ENCODE measurements around the gene BRD7.

The BRD7 gene

DNA sequence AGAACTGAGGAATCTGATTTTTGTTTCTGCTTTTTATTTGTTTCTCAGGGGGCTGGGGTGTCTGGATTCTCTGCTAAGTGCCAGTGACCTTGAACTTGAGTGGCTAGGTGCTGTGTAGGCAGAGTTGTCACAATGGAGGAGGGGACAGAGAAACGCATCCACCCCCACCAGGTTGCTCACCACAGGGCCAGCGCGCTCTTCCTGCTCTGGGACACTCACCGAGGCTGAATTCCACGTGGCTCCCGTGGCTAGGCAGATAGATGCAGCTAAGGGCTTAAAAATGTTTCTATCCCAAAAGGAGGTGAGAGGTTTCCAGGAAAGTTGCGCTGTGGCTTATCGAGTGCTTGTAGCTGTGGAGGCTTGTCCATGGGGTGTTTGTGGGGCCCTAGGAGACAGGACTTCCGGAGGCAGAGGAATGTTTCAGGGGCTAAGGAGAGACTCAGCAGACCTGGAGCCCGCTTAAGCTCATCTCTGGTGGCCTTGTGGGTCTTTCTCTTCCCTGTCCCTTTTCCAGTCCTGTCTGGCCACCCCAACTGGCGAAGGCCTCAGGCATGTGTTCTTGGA lies 65.7 kb downstream of the BRD7 start:
- DNase-seq, result no peak

DNA sequence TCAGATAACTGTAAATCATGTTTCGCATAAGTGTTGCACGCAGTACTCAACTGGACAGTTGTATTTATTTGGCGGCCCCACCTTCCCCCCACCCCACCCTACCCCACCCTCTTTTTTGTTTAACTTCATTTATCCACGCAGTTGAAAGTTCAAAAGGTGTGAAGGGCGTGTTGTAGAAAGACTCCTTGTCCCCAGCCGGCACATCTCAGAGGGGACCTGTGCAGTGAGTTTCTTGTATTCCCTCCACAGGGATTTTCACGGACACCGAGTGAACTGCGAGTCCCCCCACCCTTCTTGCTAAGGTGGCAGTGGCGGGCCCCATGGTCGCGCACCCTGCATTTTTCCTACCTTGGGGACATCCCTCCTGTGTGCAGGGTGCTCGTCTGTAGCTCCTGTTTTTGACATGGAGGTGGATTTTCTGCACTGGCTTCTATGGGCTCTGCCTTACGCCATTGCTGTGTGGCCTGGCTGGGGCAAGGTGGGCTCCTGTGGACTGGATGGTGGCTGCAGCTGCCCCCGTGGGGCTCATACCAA lies 66.2 kb downstream of the BRD7 start:
- DNase-seq, result no peak

DNA sequence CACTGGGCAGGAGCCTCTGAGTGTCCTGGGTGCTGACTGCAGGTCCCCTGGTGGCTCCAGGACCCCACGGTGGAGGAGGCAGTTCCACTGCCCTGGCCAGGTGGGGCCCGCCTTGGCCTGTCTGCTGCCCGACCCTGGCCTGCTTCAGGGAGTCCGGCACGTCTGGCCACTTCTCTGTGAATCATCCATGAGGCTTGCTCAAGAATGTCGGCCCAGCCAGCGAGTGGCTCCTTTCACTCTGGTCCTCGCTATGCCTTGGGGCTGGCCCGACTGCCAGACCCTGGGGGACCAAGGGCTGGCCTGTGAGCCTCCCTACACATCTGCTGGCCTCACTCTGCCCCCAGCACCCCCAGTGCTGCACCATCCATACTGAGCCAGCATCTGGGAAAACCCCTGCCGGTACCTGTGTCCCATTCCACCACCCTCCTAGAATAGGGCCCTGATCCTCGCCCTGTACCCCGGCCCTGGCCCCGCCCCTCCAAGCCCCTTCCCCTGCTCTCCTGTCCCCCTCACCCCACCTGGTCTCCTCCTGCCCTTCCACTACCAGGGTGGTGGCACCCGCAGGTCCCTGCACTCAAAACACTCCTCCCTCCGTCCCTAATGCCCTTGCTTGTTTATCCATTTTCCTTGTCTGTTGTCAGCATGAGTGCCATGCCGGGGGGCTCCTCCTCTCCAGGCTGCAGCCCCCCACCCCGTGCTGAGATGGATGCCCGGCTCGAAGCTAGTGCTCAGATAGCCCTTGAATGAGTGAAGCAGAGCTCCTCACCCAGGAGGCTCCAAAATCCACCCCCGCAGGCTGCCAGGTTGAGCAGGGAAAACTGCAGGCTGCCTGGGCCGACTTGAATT lies 66.9 kb downstream of the BRD7 start:
- DNase-seq, result no peak

DNA sequence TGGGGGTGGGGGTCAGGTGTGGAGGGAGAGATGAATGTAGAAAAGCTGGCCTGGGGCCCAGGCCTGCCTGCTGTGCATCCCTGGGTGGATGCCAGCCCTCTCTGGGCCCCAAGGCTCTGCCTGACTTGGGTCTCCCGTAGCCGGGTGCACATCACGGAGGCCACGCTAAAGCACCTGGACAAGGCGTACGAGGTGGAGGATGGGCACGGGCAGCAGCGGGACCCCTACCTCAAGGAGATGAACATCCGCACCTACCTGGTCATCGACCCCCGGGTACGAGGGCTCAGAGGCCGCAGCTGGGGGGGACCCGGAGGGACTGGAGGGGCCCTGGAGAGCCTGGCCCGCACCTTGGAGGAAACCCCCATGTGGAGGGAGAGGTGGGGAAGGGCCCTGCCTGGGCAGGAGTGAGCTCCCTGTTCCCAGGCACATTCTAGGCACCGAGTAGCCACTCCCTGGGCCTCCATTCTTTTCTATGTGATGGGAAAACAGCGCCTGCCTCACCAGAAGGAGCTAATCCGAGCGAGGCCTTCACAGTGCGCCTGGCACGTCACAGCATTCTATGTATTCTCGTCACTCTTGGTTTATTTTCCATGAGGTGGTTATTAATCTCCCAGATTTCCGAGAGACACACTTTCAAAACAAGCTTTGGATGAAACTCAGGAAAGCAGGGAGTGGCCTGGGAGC lies 67.7 kb downstream of the BRD7 start:
- DNase-seq, result no peak

DNA sequence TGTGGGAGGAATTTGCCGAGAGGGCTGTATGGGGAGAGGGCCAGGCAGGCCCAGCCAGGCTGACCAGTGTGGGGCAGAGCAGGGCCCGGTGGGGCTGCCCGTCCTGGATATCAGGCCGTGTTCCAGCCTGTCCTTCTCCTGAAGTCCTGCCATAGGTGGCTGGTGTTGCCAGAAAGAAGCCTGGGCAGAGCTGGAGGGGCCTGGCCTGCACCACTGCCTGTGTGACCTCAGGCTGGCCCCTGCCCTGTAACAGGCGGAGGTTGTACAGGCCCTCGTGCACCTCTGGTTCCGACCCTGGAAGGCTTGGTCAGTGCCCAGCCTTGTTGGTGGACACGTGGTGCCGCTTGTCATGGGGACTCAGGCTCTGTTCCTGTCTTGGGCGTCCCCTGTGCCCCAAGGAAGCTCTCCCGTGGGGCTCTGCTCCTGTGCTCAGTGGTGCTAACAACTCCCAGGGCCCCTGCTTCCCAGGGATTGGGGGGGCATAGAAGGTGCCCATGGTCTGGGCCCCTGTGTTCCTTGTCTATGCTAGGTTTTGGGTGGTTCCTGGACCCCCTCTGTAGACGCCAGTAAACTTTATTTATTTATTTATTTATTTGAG lies 69.2 kb downstream of the BRD7 start:
- no peak for DNase-seq

DNA sequence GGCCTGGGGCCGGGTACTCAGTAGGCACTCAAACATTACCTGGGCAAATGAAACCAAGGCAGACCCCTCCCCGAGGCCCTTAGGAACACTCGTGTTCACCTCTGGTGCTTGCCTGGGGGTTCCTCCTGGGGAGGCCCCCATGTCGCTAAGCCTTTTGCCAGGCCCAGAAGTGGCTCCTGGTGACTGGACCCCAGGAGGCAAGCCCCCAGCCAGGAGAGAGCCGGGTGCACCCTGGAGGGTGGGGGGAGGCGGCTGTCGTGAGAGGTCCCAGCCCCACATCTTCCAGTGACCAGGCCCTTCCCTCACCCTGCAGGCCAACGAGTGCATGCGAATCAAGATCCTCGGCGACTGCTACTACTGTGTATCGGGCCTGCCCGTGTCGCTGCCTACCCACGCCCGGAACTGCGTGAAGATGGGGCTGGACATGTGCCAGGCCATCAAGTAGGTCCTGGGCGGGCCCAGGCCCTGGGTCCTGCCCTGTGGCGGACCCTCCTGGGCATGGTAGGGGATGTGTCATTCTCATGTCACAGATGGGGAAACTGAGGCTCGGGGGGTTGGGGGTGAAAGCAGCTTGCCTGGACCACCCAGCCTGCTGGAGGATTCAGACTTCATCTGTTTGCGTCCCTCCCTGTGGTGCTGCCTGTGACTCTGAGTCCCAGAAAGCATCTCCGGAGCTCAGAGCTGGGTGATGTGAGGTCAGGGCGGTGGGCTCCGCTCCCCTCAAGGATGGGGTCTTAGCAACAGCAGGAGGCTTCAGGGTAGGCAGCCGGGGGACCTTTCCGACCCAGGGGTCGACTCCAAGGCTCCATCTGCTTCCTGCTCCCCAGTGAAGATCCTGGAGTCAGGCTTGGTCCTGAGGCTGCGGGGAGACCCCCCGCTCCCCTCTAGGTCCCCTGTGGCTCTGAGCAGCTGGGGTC lies 69.9 kb downstream of the BRD7 start:
- DNase-seq, result no peak

DNA sequence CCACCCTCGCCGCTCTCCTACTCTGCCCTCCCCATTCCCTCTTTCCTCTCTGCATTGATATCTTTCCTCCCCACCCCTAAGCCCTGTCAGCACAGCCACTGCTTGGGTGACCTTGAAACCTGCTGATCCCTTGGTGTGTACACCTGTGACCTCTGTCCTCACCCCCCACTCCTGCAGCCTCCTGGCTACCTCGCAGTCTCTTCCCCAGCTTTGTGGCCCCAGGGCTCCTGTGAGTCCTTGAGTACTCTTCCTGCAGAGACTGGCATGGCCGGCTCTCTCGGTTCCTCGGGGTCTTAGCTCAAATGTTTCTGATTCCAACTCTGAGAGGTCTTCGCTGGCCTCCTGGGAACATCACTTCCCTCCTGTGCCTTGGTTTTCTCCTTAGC lies 70.7 kb downstream of the BRD7 start:
- no peak for DNase-seq

DNA sequence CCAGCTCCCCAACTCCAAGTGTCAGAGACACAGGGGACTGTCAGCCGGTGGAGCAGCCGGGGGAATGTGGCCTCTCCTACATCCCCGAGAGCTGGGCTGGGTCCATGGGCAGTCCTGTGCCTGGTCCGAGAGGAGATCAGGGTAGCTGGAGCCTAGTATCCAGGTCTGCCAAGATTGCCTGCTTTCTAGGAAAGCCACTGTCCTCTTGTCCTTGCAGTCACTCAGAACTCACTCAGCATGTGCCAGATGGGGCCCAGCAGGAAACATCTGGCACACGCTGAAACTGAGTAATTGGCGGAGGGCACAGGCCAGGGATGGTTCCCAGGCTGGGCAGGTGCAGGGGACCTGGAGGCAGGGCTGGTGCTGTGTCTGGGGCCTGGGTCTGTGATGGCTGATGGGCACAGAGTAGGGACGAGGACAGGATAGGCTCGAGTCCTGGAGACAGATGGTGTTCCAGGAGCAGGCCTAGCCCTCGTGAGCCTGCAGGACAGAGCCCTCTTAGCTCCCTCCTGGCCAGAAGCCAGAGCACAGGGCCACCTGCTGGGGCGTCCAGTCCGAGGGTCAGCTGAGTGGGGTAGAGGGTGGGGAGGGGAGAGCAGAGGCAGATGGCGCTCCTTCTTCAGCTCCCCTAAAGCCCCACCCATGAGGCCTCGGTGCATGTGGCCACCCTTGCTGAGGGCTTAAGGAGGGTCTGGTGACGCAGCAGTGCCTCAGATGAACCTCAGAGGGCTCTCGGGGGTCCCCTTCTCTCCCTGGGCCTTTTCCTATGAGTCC lies 71.3 kb downstream of the BRD7 start:
- no peak for DNase-seq

DNA sequence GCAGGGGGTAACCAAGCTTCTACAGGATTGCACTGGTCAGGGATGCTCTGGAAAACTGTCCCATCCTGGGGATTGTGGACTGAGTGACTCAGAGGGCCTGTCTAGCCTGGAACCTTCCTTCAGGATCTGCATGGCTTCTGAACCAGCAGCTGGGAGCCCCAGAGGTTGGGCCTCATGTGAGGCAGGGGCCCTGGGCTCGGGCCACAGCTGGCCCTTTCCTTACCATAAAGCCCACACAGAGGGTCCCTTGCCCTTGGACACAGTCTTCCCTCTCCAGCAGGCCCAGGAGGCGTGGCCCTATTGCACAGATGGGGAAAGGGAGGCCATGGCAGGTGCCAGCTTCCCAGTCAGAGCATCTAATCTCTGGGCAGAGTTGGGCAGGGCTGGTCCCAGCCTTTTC lies 72.0 kb downstream of the BRD7 start:
- DNase-seq, result no peak

DNA sequence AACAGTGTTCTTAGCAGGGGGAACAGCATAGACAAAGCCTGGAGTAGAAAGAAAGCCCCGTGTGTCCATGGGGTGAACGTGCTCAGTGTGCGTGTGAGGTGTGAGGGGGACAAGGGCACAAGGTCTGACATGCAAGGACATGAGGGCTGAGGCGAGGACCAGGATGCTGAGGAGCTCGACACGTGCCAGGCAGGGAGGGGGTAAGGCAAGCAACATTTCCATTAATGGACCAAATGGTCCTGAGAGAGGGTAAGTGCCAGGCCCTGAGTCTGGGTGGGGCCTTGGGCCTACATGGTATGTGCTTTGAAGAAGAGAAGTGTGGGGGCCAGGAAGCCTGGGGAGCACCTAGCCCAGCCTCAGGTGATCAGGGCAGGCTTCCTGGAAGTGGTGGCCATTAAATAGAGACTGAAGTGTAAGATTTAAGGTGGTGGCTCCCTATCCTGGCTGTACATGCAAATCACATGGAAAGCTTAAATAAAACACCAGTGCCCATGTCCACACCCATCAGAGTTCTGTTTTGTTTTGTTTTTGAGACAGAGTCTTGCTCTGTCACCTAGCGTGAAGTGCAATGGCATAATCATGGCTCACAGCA lies 73.2 kb downstream of the BRD7 start:
- no peak for DNase-seq

DNA sequence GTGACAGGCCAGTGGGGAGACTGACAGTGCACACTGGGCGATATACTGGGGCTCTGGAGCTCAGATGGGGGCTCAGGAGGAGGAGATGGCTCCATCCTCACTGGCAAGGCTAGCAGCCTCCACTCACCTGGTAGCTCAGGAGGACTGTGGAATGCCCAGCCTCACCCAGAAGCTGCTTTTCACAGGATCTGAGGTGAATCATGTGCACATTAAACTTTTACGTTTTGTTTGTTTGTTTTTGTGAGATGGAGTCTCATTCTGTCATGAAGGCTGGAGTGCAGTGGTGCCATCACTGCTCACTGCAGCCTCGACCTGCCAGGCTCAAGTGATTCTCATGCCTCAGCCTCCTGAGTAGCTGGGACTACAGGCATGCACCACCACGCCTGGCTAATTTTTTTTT lies 73.8 kb downstream of the BRD7 start:
- DNase-seq, result no peak

DNA sequence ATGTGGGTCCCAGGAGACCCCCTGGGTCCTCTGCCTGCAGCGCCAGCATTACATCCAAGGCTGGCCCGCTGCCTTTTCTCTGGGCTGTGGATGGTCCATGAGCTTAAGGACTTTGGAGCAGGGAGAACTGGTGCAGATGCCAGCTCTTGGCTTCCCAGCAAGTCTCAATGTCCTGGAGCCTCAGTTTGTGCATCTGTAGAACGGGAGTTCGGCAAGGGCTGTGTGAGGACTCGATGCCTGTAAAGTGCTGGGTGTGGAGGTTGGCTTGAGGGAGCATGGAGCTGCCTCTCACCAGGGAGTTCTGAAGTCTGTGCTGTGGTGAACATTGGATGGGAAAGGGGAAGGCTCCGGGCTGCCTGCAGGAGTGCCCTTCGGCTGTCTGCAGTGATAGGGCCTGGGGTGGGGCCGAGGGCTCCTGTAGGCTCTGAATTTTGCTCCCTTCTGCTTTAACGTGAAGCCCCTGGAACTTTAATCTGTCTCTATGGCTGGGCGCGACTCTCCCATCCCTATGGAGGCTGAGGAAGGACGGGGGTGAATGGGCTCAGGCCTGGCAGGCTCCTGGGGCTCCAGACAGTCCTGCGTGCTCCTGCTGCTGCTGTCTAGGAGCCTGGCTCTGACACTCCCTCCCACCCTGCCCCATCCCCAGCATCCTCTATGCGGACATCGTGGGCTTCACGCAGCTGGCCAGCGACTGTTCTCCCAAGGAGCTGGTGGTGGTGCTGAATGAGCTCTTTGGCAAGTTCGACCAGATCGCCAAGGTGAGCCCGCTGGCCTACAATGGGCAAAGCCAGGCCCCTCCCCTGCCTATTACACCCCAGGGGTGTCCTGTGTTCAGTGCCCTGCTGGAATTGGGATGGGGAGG lies 74.6 kb downstream of the BRD7 start:
- DNase-seq, result no peak

DNA sequence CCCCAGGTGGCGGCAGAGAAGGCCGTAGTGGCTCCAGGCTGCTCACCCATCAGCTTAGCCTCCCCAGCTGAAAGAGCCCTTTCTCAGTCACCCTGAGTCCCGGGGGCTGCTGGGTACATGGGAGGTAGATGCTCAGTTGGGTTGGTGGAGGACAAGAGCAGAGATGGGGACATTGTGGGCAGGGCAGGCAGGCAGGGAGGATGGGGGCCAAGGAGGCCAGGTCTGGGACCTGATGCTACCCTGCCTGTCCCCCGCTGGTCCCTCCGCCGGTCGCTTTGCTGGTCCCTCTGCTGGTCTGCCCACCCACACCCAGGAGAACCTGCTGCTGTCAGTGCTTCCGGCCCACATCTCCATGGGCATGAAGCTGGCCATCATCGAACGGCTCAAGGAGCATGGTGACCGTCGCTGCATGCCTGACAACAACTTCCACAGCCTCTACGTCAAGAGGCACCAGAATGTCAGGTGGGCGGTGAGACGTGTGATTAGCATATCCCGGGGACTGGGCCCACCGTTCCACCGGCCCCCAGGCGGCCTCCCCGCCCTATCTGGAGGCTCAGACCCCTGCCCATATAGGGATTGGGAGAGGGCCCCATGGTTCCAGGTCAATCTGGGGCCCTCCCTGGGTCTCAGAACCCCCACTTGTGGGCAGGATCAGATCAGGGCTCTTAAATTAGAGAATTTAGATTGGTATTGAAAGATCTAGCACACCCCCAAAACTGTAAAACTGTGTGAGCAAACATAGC lies 75.6 kb downstream of the BRD7 start:
- no peak for DNase-seq

DNA sequence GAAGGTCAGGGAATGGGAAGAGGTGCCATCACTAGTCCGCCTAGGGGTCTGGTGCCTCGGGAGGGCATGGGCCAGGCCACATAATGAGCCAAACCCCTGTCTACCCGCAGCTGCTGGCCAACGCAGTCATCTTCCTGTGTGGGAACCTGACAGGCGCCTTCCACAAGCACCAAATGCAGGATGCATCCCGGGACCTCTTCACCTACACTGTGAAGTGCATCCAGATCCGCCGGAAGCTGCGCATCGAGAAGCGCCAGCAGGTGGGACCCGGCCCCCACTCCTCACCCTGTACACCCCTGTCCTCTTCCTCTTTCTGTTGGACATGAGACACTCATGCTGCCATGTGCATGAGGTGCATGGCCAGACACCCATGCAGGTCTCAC lies 76.2 kb downstream of the BRD7 start:
- DNase-seq, result no peak

DNA sequence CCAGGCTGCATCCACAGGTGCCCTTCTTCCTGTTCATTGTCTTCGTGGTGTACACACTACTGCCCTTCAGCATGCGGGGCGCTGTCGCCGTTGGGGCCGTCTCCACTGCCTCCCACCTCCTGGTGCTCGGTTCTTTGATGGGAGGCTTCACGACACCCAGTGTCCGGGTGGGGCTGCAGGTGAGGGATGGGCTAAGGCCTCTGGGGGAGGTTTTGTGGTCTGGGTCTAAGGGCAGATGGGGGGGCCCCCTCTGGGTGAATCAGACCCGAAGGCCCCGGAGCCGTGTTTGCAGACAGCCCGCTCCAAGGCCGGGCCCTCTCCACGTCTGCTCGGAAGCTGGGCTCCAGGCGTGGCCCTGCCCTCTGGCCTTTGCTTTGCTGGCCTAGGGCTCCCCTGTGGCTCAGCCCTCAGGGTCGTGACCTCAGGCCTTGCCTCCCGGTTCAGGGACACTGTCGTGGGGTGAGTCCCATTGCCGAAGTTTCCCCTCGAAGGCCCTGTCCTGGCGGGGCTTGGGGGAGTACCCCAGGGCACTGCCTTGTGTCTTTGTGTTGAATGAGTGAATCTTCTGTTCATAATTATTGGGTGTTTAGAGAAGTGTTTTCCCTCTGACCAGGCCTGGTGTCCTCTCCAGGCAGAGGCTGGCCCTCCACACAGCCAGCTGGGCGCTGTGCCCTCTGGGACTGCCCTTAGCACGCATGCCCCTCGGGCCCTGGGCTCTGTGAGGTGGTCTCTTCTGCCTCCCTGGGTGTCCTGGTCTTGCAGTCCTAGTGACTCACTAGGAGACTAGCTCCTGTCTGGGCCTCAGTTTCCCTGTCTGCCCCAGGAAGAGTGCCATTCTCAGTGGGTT lies 76.8 kb downstream of the BRD7 start:
- no peak for DNase-seq

DNA sequence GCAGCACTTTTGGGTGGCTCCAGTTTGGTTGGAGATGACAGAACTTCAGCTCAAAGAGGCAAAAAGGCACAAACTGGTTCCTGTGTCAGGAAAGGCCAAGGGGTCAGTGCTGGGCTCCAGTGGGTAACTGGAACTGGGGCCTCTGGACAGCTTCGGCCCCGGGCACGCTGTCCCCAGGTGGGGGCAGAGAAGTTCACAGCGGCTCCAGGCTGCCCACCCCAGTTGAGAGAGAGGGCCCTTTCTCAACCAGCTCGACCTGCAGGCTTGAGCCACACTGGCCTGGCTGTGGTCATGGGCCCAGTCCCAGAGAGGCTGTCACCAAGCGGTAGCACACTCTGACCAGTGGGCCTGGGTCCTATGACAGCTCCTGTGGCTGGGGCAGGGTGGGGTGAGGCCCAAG lies 77.9 kb downstream of the BRD7 start:
- DNase-seq, result no peak

DNA sequence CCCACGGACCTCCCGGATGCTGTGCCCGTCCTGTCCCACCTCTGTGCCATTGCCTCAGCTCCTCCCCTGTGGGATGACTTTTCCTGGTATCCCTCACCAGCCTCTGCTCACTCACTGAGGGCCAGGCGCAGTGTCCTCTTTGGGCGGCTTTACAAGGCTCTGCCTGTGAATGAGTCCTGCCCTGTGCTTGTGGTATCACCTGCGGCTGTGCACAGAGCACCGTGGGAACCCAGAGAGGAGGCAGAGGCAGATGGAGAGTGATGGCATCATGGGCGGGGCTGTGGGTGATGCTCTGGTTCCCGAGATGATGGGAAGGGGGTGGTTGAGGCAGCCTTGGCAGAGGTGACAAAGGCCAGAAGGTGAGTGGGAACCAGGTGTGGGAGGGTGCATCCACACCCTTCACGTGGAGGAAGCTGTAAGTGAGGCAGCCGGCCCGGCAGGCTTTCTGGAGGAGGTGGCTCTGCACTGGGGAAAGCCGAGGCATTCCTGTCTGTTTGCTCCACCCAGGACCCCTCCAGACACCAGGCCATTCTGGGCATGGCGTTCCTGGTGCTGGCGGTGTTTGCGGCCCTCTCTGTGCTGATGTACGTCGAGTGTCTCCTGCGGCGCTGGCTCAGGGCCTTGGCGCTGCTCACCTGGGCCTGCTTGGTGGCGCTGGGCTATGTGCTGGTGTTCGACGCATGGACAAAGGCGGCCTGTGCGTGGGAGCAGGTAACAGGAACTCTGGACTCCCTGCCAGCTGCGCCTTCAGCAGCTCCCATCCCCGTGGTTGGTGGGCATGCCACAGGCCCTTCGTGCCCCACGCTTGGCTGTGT lies 78.6 kb downstream of the BRD7 start:
- DNase-seq, result no peak

DNA sequence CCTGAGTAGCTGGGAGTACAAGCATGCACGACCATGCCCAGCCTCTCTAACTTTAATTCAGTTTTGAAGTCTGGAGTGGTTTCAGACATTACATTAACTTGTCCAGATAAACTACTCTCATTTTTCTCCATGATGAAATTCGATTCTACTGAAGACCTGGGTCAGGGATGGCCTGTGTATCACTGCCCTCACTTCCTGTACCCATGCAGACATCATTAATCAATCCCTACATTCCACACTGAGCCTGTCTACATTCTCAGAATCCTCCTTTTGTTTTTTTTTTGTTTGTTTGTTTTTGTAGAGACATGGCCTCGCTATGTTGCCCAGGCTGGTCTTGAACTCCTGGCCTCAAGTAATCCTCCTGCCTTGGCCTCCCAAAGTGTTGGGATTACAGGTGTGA lies 79.9 kb downstream of the BRD7 start:
- DNase-seq, result no peak
